HepG2 (cell line): ENCODE data around the gene LAMTOR2. TPM values are rescaled to one million over a fixed set of nuclear protein-coding genes. Genes with fewer than 3 reads are reported as not detected.

Experiments
- BORCS8-MEF2B ChIP-seq: sonication (generic); formaldehyde crosslinking; IDR thresholded peaks from 2 replicates; pipeline ENCODE4 v1.8.0; 2022; ENCODE audit warnings: mild to moderate bottlenecking, missing genetic modification reagents
- CTCF ChIP-seq: sonication (generic); formaldehyde crosslinking; IDR thresholded peaks from 2 replicates; pipeline ENCODE4 v1.5.0; 2020; ENCODE audit warnings: mild to moderate bottlenecking, missing genetic modification reagents, moderate library complexity
- FOXA1 ChIP-seq, 2 experiments: fragments of 450-650 bp in 1 of 2; sonication (generic) in 1 of 2; formaldehyde crosslinking in 1 of 2; IDR thresholded peaks; 2 replicates each; pipeline versions ENCODE4 v1.4.0 to v1.6.1; 2016 to 2020; ENCODE audit warnings: missing genetic modification reagents in 1 of 2
- JUND ChIP-seq: sonication (generic); formaldehyde crosslinking; IDR thresholded peaks from 2 replicates; pipeline ENCODE4 v1.8.0; 2022; ENCODE audit warnings: mild to moderate bottlenecking, missing genetic modification reagents
- KDM1A ChIP-seq: IDR thresholded peaks from 2 replicates; pipeline ENCODE4 v1.6.1; 2016; ENCODE audit warnings: missing compliant biosample characterization
- MBD4 ChIP-seq: IDR thresholded peaks from 2 replicates; pipeline ENCODE4 v1.6.1; 2012; ENCODE audit warnings: low read length, inconsistent platforms, borderline replicate concordance
- MED13 ChIP-seq: sonication (generic); formaldehyde crosslinking; IDR thresholded peaks from 2 replicates; pipeline ENCODE4 v1.5.0; 2020; ENCODE audit warnings: missing genetic modification reagents
- NFATC3 ChIP-seq: sonication (generic); formaldehyde crosslinking; IDR thresholded peaks from 2 replicates; pipeline ENCODE4 v1.5.1; 2020; ENCODE audit warnings: mild to moderate bottlenecking, missing genetic modification reagents
- NFE2L2 ChIP-seq: fragments of 150-350 bp; IDR thresholded peaks from 2 replicates; pipeline ENCODE4 v1.6.1; 2014; ENCODE audit warnings: low read length
- POGZ ChIP-seq: sonication (generic); formaldehyde crosslinking; IDR thresholded peaks from 2 replicates; pipeline ENCODE4 v1.4.0; 2020; ENCODE audit warnings: mild to moderate bottlenecking, missing genetic modification reagents
- PPARG ChIP-seq: conservative IDR thresholded peaks from 2 replicates; pipeline ENCODE4 v1.6.1; 2016; ENCODE audit warnings: missing biosample characterization, missing genetic modification reagents
- RFX5 ChIP-seq: IDR thresholded peaks from 2 replicates; pipeline ENCODE4 v1.6.1; 2011; ENCODE audit warnings: low read depth, low read length, improper control_type of control experiment
- TBX2 ChIP-seq: sonication (generic); formaldehyde crosslinking; IDR thresholded peaks from 2 replicates; pipeline ENCODE4 v1.5.0; 2020; ENCODE audit warnings: missing genetic modification reagents, mild to moderate bottlenecking, borderline replicate concordance
- ZFP82 ChIP-seq: sonication (generic); formaldehyde crosslinking; IDR thresholded peaks from 2 replicates; pipeline ENCODE4 v1.5.1; 2020; ENCODE audit warnings: mild to moderate bottlenecking, missing genetic modification reagents, borderline replicate concordance
- ZNF512 ChIP-seq: sonication (generic); formaldehyde crosslinking; IDR thresholded peaks from 2 replicates; pipeline ENCODE4 v1.4.0; 2020; ENCODE audit warnings: mild to moderate bottlenecking, missing genetic modification reagents
- ZNF580 ChIP-seq: IDR thresholded peaks from 2 replicates; pipeline ENCODE4 v1.6.1; 2016; ENCODE audit warnings: low read depth, borderline replicate concordance
- ZXDC ChIP-seq: sonication (generic); formaldehyde crosslinking; IDR thresholded peaks from 2 replicates; pipeline ENCODE4 v1.5.0; 2020; ENCODE audit warnings: mild to moderate bottlenecking, missing genetic modification reagents
- polyA plus RNA-seq, 8 experiments: library from polyadenylated mRNA; depleted of rRNA in 3 of 8; stranded (reverse) in 7 of 8; unstranded in 1 of 8; fragments of >200 nt; fragmentation: Illumina TruSeq in 4 of 8; extraction: Trizol in 4 of 8; gene quantifications; 2 replicates each; pipeline versions ENCODE4 v1.2.1 to v1.2.3, GENCODE V29; 2011 to 2016; ENCODE audit warnings: low read depth in 4 of 8, missing spikeins in 1 of 8, mixed read lengths in 1 of 8; ENCODE audit not compliant: insufficient read depth in 1 of 8
- total RNA-seq, 5 experiments: library from RNA; depleted of rRNA; stranded (reverse); fragments of >200 nt; fragmentation: Illumina TruSeq; extraction: Trizol; gene quantifications; 2 replicates each; pipeline ENCODE4 v1.2.3, GENCODE V29; 2016; ENCODE audit warnings: low read depth in 1 of 5
- TF ChIP-seq, protein P1 (sequence below): sonication (generic); formaldehyde crosslinking; IDR thresholded peaks from 2 replicates; pipeline ENCODE4 v1.5.1; 2020; ENCODE audit warnings: mild to moderate bottlenecking, missing genetic modification reagents, borderline replicate concordance

LAMTOR2 gene
- total and polyA plus RNA-seq, 2 of the 13 experiments (the other 11 are each of a cell fraction or from before 2014, with no cell fraction given) = 36.5 to 66.4 TPM

DNA sequence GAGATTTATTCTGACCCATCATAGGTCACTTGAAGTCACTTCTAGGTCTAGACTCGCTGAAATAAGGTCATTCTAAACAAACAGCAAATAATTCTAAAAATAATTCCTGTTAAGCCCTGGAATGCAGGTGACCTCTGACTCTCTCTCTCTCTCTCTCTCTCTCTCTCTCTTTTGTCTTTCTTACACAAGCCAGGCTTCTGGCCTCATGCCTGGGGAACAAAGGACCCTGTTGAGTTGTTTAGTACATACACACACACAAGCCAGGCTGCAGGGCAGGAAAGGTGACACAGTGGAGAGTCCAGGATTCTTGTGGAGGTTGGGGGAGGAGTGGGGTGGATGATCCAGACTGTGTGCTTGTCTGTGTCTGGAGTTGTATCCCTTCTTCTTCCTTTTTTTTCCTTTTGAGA, 31.7 kb downstream of the LAMTOR2 start (continued):
- TF ChIP-seq ZXDC (CRISPR knock-in tag) (0 out of 2 replicates have a peak, but pooled peaks have one; percentile 62), FOXA1 (IDR thresholded peaks at IDR 0.05) (0 out of 2 replicates have a peak, but pooled peaks have one; percentile 43), FOXA1 (CRISPR knock-in tag; IDR thresholded peaks at IDR 0.05) (peak; percentile 82), CTCF (CRISPR knock-in tag) (0 out of 2 replicates have a peak, but pooled peaks have one; percentile 23), NFATC3 (0 out of 2 replicates have a peak, but pooled peaks have one; percentile 76), PPARG (CRISPR knock-in tag) (peak; percentile 92), JUND (CRISPR knock-in tag) (peak; percentile 59; the same call in 1 of the 2 replicates), ZNF580 (CRISPR knock-in tag) (peak; percentile 74; the same call in 1 of the 2 replicates), RFX5 (no peak), ZNF512 (CRISPR knock-in tag) (no peak), POGZ (CRISPR knock-in tag) (peak; percentile 44; the same call in 1 of the 2 replicates), NFE2L2 (no peak), KDM1A (CRISPR knock-in tag) (no peak; the same call in 1 of the 2 replicates), TBX2 (CRISPR knock-in tag) (peak; percentile 93), MBD4 (peak; percentile 94; the same call in 1 of the 2 replicates), BORCS8-MEF2B (CRISPR knock-in tag) (0 out of 2 replicates have a peak, but pooled peaks have one; percentile 37), MED13 (CRISPR knock-in tag) (peak; percentile 32; the same call in 1 of the 2 replicates), ZFP82 (CRISPR knock-in tag) (no peak)
- TF ChIP-seq, protein P1, sequence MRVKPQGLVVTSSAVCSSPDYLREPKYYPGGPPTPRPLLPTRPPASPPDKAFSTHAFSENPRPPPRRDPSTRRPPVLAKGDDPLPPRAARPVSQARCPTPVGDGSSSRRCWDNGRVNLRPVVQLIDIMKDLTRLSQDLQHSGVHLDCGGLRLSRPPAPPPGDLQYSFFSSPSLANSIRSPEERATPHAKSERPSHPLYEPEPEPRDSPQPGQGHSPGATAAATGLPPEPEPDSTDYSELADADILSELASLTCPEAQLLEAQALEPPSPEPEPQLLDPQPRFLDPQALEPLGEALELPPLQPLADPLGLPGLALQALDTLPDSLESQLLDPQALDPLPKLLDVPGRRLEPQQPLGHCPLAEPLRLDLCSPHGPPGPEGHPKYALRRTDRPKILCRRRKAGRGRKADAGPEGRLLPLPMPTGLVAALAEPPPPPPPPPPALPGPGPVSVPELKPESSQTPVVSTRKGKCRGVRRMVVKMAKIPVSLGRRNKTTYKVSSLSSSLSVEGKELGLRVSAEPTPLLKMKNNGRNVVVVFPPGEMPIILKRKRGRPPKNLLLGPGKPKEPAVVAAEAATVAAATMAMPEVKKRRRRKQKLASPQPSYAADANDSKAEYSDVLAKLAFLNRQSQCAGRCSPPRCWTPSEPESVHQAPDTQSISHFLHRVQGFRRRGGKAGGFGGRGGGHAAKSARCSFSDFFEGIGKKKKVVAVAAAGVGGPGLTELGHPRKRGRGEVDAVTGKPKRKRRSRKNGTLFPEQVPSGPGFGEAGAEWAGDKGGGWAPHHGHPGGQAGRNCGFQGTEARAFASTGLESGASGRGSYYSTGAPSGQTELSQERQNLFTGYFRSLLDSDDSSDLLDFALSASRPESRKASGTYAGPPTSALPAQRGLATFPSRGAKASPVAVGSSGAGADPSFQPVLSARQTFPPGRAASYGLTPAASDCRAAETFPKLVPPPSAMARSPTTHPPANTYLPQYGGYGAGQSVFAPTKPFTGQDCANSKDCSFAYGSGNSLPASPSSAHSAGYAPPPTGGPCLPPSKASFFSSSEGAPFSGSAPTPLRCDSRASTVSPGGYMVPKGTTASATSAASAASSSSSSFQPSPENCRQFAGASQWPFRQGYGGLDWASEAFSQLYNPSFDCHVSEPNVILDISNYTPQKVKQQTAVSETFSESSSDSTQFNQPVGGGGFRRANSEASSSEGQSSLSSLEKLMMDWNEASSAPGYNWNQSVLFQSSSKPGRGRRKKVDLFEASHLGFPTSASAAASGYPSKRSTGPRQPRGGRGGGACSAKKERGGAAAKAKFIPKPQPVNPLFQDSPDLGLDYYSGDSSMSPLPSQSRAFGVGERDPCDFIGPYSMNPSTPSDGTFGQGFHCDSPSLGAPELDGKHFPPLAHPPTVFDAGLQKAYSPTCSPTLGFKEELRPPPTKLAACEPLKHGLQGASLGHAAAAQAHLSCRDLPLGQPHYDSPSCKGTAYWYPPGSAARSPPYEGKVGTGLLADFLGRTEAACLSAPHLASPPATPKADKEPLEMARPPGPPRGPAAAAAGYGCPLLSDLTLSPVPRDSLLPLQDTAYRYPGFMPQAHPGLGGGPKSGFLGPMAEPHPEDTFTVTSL (CRISPR knock-in tag) = peak; percentile 76; the same call in 1 of the 2 replicates
